Stimulated activated naive CD8-positive, alpha-beta T cell treated with anti-CD3 and anti-CD28 coated beads, Interleukin-15, Interleukin-2, amounts not matched to agents 100 ng/mL and 50 ng/mL, for 24 hours (primary cell): ENCODE data around the gene MPO.
A peak's percentile ranks its signal among the peaks of the same experiment; 100 is the strongest.

ENCODE experiments used
- H3K27ac Mint-ChIP-seq: one replicate; pipeline ENCODE4 v1.8.0; 2021; ENCODE audit warnings: mild to moderate bottlenecking, mixed read lengths
- H3K27me3 Mint-ChIP-seq: one replicate; pipeline ENCODE4 v1.8.0; 2021; ENCODE audit warnings: mixed read lengths
- H3K36me3 Mint-ChIP-seq: one replicate; pipeline ENCODE4 v1.8.0; 2021; ENCODE audit warnings: low read depth, mixed read lengths
- H3K4me1 Mint-ChIP-seq: one replicate; pipeline ENCODE4 v1.8.0; 2021; ENCODE audit warnings: low read depth, mixed read lengths
- H3K4me3 Mint-ChIP-seq: one replicate; pipeline ENCODE4 v1.8.0; 2021; ENCODE audit warnings: mild to moderate bottlenecking, mixed read lengths
- H3K9me3 Mint-ChIP-seq: one replicate; pipeline ENCODE4 v1.8.0; 2021; ENCODE audit warnings: mixed read lengths

The MPO gene

GRCh38 chr17:58268774-58269556 lies 11.8 kb downstream of the MPO start:
- Mint-ChIP-seq H3K27ac (no peak overlapping the region), H3K4me3 (no peak overlapping the region), H3K36me3 (no peaks in the 10 kb centered on the region), H3K4me1 (no peaks in the 10 kb centered on the region), H3K27me3 (peaks cover 26% of the 10 kb centered on the region), H3K9me3 (no peaks in the 10 kb centered on the region)

GRCh38 chr17:58268326-58268725 lies 12.4 kb downstream of the MPO start:
- H3K4me3 Mint-ChIP-seq = no peak overlapping the region
- no peak overlapping the region for H3K27ac Mint-ChIP-seq
- no peaks in the 10 kb centered on the region for H3K9me3 Mint-ChIP-seq
- no peaks in the 10 kb centered on the region for H3K4me1 Mint-ChIP-seq
- H3K36me3 Mint-ChIP-seq = no peaks in the 10 kb centered on the region
- peaks cover 32% of the 10 kb centered on the region for H3K27me3 Mint-ChIP-seq

- H3K27me3 Mint-ChIP-seq = peaks cover 39% of the 10 kb centered on the region
- no peaks in the 10 kb centered on the region for H3K9me3 Mint-ChIP-seq
- H3K36me3 Mint-ChIP-seq = no peaks in the 10 kb centered on the region
- H3K4me1 Mint-ChIP-seq = no peaks in the 10 kb centered on the region
- no peak overlapping the region for H3K4me3 Mint-ChIP-seq
- H3K27ac Mint-ChIP-seq = no peak overlapping the region
Measured at GRCh38 chr17:58267347-58268324, 13.1 kb downstream of the MPO start.

- no peaks in the 10 kb centered on the region for H3K36me3 Mint-ChIP-seq
- H3K9me3 Mint-ChIP-seq = no peaks in the 10 kb centered on the region
- no peaks in the 10 kb centered on the region for H3K4me1 Mint-ChIP-seq
- no peak overlapping the region for H3K27ac Mint-ChIP-seq
- no peak overlapping the region for H3K4me3 Mint-ChIP-seq
- peaks cover 50% of the 10 kb centered on the region for H3K27me3 Mint-ChIP-seq
Measured at GRCh38 chr17:58265902-58266875, 14.5 kb downstream of the MPO start.

- Mint-ChIP-seq H3K27ac (no peak overlapping the region), H3K4me3 (no peak overlapping the region), H3K36me3 (no peaks in the 10 kb centered on the region), H3K27me3 (peaks cover 59% of the 10 kb centered on the region), H3K4me1 (no peaks in the 10 kb centered on the region), H3K9me3 (no peaks in the 10 kb centered on the region)
Measured at GRCh38 chr17:58265271-58265670, 15.5 kb downstream of the MPO start.

GRCh38 chr17:58264407-58265103 lies 16.2 kb downstream of the MPO start:
- no peaks in the 10 kb centered on the region for H3K4me1 Mint-ChIP-seq
- H3K36me3 Mint-ChIP-seq = no peaks in the 10 kb centered on the region
- no peak overlapping the region for H3K27ac Mint-ChIP-seq
- H3K9me3 Mint-ChIP-seq = no peaks in the 10 kb centered on the region
- no peak overlapping the region for H3K4me3 Mint-ChIP-seq
- peaks cover 61% of the 10 kb centered on the region for H3K27me3 Mint-ChIP-seq

- H3K27ac Mint-ChIP-seq = no peak overlapping the region
- peaks cover 65% of the 10 kb centered on the region for H3K27me3 Mint-ChIP-seq
- H3K9me3 Mint-ChIP-seq = no peaks in the 10 kb centered on the region
- H3K4me3 Mint-ChIP-seq = no peak overlapping the region
- H3K4me1 Mint-ChIP-seq = no peaks in the 10 kb centered on the region
- no peaks in the 10 kb centered on the region for H3K36me3 Mint-ChIP-seq
Measured at GRCh38 chr17:58263773-58264172, 17.0 kb downstream of the MPO start.

- Mint-ChIP-seq H3K4me3 (no peak overlapping the region), H3K27me3 (peaks cover 80% of the 10 kb centered on the region), H3K36me3 (no peaks in the 10 kb centered on the region), H3K27ac (no peak overlapping the region), H3K4me1 (no peaks in the 10 kb centered on the region), H3K9me3 (no peaks in the 10 kb centered on the region)
Measured at GRCh38 chr17:58262149-58262548, 18.6 kb downstream of the MPO start.

- H3K27ac Mint-ChIP-seq = no peak overlapping the region
- H3K4me1 Mint-ChIP-seq = peaks cover 3% of the 10 kb centered on the region
- no peak overlapping the region for H3K4me3 Mint-ChIP-seq
- H3K9me3 Mint-ChIP-seq = no peaks in the 10 kb centered on the region
- H3K36me3 Mint-ChIP-seq = no peaks in the 10 kb centered on the region
- H3K27me3 Mint-ChIP-seq = peaks cover 40% of the 10 kb centered on the region
Measured at GRCh38 chr17:58254803-58255202, 25.9 kb downstream of the MPO start.

GRCh38 chr17:58253082-58253481 lies 27.7 kb downstream of the MPO start:
- Mint-ChIP-seq H3K4me1 (peaks cover 13% of the 10 kb centered on the region), H3K27me3 (peaks cover 34% of the 10 kb centered on the region), H3K36me3 (no peaks in the 10 kb centered on the region), H3K9me3 (no peaks in the 10 kb centered on the region), H3K27ac (no peak overlapping the region), H3K4me3 (no peak overlapping the region)

GRCh38 chr17:58252141-58252540 lies 28.6 kb downstream of the MPO start:
- H3K36me3 Mint-ChIP-seq = no peaks in the 10 kb centered on the region
- peaks cover 20% of the 10 kb centered on the region for H3K4me1 Mint-ChIP-seq
- H3K4me3 Mint-ChIP-seq = no peak overlapping the region
- peaks cover 25% of the 10 kb centered on the region for H3K27me3 Mint-ChIP-seq
- H3K9me3 Mint-ChIP-seq = no peaks in the 10 kb centered on the region
- H3K27ac Mint-ChIP-seq = no peak overlapping the region

GRCh38 chr17:58250344-58251011 lies 30.3 kb downstream of the MPO start:
- no peak overlapping the region for H3K4me3 Mint-ChIP-seq
- no peak overlapping the region for H3K27ac Mint-ChIP-seq
- no peaks in the 10 kb centered on the region for H3K36me3 Mint-ChIP-seq
- H3K4me1 Mint-ChIP-seq = peaks cover 20% of the 10 kb centered on the region
- peaks cover 27% of the 10 kb centered on the region for H3K27me3 Mint-ChIP-seq
- no peaks in the 10 kb centered on the region for H3K9me3 Mint-ChIP-seq

- Mint-ChIP-seq H3K27me3 (peaks cover 24% of the 10 kb centered on the region), H3K36me3 (no peaks in the 10 kb centered on the region), H3K9me3 (no peaks in the 10 kb centered on the region), H3K4me3 (peak overlapping the region; percentile 68), H3K27ac (peak overlapping the region; percentile 36), H3K4me1 (peaks cover 20% of the 10 kb centered on the region)
Measured at GRCh38 chr17:58249270-58250133, 31.2 kb downstream of the MPO start.
